ENCODE results near the gene UGT3A2.

UGT3A2 gene

DNA sequence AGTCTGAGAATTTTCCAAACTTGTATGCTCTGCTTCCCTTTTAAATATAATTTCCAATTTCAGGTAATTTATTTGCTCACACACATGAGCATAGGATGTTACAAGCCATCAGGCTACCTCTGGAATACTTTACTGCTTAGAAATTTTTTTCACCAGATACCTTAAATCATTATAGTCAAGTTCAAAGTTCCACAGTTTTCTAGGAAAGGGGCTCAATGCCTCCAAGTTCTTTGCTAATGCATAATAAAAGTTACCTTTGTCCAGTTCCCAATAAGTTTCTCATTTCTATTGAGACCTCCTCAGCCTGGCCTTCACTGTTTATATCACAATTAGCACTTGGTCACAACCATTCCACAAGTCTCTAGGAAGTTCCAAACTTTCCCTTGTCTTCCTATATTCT lies 59.3 kb downstream of the UGT3A2 start:
- DNase-seq (ENCODE audit: low read depth in 2 of 2): no peak

DNA sequence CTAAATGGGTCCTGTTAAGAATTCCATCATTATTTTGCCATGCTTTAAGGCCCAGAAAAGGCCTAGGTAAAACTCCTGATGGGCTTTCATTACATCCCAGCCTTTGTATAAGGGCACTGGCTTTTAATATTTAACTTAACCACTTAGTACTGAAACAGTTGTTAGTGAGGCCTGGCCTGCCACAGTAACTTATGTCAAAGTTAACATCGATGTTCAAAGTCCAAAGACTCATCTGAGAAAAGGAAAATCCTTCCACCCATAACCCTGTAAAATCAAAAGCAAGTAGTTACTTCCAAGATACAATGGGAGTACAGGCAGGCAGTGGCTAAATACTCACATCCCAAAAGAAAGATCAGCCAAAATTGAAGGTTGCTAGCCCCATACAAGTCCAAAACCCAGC lies 60.5 kb downstream of the UGT3A2 start:
- DNase-seq (ENCODE audit: low read depth in 2 of 2): no peak

DNA sequence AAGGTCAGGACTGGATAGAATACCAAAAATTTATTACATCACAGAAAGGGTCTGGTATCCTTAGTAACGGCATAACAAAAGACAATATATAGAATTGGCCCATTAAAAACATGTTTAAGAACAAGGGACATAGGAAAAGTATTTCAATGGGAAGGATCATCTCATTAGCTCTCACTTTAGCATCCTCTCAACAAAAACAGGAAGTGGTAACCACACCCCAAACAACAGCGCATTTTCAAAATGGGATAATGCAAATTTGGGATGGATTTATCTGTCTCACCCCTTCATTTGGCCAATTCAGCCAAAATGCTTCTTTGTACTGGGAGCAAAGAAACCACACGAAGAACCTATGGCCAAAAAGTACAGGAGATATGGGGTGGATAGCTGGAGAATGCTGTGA lies 65.7 kb downstream of the UGT3A2 start:
- DNase-seq (ENCODE audit: low read depth in 2 of 2): no peak

DNA sequence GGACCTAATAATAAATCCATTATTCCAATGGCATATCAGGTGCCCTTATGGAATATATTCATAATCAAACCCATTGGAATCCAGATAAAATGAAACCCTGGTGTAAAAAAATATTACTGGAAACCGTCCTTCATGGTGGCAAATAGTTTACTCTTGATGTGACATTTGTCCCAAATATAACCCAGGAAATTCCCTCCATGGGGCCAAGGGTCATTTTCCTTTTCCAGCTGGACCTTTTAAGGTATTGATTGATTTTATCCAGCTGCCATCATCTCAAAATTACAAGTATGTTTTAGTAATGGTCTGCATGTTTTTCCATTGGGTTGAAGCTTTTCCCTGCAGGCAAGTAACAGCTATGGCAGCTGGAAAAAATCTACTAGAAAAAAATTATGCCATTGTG lies 67.1 kb downstream of the UGT3A2 start:
- DNase-seq (ENCODE audit: low read depth in 2 of 2): no peak

DNA sequence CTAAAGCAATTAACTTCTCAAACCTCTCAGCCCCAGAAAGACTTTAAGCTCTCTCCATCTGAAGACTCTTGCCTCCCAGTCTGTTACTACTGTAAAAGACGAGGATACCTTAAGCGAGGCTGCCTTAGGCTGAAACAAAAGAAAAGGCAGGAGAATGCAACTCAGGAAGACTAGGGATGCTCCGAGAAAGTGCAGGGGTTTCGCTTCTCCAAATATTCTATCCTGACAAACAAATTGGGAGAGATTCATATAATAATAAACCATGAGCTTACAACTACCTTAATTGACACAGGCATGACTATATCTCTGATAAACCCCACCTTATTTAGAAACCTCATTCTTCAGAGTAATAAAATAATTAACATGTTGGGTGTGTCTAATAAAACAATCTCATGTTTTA lies 70.6 kb downstream of the UGT3A2 start:
- DNase-seq (ENCODE audit: low read depth in 2 of 2): no peak

DNA sequence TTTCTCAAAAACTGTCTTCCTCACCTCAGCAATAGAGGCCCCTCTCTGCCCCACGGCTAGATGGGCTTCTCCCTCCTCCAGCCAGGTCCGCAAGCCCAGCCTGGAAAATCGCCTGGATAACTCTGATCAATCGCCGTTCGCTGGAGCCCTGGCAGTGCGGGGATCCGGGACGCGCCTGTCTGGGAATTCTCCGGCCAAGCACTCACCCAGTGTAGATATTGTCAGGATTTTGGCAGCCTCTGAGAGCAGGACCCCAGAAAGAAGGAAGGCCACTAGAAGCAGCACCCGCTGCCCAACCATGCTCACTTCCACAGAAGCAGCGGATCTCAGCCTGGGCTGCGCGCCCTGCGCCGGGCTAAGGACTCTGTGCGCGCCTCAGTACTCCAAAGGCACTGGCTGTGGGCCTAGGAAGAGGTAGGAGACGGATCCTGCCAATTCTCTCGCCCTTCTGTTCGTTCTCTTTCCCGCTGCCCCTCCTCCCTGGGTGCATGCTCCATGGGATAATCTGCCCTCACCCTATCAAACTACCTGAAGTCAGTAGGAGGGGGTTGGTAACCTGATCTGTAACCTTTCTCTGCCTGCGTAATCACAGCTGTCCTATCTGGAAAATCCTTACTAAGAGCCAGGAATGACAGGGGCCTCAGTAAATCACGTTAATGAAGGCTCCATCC lies 75.6 kb downstream of the UGT3A2 start, which contains the start of gene UGT3A1:
Gene UGT3A1 (minus strand): TSS at position 450 of the 671 bp plus-strand sequence. CDS start 150 bp downstream, at position 300.
- no peak for DNase-seq (ENCODE audit: low read depth in 2 of 2)

DNA sequence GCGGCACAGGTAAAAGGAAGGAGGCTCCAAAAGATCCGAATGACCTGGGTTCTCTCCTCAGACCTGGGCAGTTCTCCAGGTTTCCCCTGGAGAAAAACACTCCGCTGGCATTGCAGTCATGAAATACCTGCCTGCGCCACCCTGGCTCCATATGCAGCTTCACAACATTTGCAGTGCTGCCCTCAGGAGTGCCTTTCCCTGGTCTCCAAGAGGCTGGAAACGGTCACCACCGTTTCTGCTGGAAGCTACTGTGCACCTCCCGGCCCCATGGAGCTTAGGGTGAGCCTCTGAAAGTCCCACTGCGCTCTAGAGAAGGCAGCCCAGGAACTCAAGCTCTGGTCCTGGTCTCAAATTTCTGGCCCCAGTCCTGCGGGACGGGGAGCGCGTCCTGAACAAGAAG lies 76.2 kb downstream of the UGT3A2 start:
- no peak for DNase-seq (ENCODE audit: low read depth in 2 of 2)

DNA sequence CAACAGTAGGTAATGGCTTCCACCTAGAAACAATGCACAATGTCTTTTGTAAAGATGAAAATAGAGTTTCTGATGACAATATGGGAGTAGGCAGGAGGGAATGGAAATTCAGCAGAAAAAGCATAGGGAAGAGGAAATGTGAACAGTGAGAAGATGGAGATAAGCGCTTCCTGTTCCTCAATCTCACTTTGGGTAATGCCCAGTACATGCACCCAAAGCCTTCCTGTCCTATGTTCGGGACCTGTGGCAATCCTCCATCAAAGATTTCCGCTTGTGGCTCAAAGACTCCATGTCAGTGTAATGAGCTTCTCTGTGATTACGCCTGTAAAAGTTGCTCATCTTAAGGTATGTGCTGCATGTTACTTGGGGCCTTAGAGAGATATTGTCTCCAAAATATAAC lies 78.2 kb downstream of the UGT3A2 start:
- DNase-seq (ENCODE audit: low read depth in 2 of 2): no peak

DNA sequence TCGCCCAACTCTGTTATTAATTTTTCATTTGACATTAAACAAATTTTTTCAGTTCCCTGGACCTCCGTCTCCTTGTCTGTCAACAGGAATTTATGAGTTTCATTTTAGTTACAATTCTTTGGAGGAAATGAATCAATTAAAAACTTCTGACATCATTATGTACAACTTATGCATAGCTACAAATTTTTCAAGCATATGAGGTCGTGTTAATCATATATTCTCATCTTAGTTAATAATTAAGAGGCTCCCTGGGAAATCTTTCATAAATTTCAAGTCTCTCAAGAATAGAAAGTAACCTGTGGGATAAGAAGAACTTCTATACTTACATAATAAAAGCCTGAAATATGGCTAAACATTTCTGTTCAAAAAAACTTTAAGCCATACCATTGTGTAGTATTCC lies 78.9 kb downstream of the UGT3A2 start:
- no peak for DNase-seq (ENCODE audit: low read depth in 2 of 2)
